Activated CD4-positive, alpha-beta T cell treated with anti-CD3 and anti-CD28 coated beads for 36 hours (primary cell): ENCODE results near the gene KLHL25. TPM values are rescaled to one million over a fixed set of nuclear protein-coding genes. Genes with fewer than 3 reads are reported as not detected.

Experiments used
- ATAC-seq: fragments of 200-7000 bp; cut with Tn5 transposase; one replicate; pipeline ENCODE4 v1.10.0; 2021; ENCODE audit warnings: mild to moderate bottlenecking, moderate library complexity
- CTCF ChIA-PET: fragments of 350-600 bp; sonication (Branson Sonifier 250); formaldehyde crosslinking; loops from one replicate; lab custom pipeline; 2021; ENCODE audit warnings: antibody characterized with exemption; lab: Charles Lee
- POLR2A ChIA-PET: fragments of 350-600 bp; sonication (Branson Sonifier 250); formaldehyde crosslinking; loops from one replicate; lab custom pipeline; 2021; ENCODE audit warnings: antibody characterized with exemption, inconsistent platforms; lab: Charles Lee
- DNase-seq: peaks from one replicate; pipeline ENCODE4 v3.0.0-alpha.2; 2020
- H3K27ac Mint-ChIP-seq: one replicate; pipeline ENCODE4 v1.8.0; 2021; ENCODE audit warnings: mixed read lengths
- H3K27me3 Mint-ChIP-seq: one replicate; pipeline ENCODE4 v1.8.0; 2021; ENCODE audit warnings: mixed read lengths
- H3K36me3 Mint-ChIP-seq: one replicate; pipeline ENCODE4 v1.8.0; 2021; ENCODE audit warnings: low read depth, mixed read lengths
- H3K4me1 Mint-ChIP-seq: one replicate; pipeline ENCODE4 v1.8.0; 2021; ENCODE audit warnings: mixed read lengths
- H3K4me3 Mint-ChIP-seq: one replicate; pipeline ENCODE4 v1.8.0; 2021; ENCODE audit warnings: mild to moderate bottlenecking, moderate library complexity, mixed read lengths
- H3K9me3 Mint-ChIP-seq: one replicate; pipeline ENCODE4 v1.8.0; 2021; ENCODE audit warnings: low read depth, mixed read lengths
- intact Hi-C, 2 experiments: fragments of 100-400 bp; cut with DNase I in 1 of 2; cut with micrococcal nuclease in 1 of 2; formaldehyde crosslinking; loops; one replicate each; pipeline versions ENCODE4 v1.14.2 to v1.15.1; 2022 to 2024; cut with DNase I, micrococcal nuclease
- total RNA-seq, 2 experiments: library from RNA; stranded (reverse); gene quantifications; one replicate each; pipeline ENCODE4 v1.2.3, GENCODE V29; 2021

The KLHL25 gene
- total RNA-seq, 2 experiments from 2014 or later, result 4.9 to 5.2 TPM

DNA sequence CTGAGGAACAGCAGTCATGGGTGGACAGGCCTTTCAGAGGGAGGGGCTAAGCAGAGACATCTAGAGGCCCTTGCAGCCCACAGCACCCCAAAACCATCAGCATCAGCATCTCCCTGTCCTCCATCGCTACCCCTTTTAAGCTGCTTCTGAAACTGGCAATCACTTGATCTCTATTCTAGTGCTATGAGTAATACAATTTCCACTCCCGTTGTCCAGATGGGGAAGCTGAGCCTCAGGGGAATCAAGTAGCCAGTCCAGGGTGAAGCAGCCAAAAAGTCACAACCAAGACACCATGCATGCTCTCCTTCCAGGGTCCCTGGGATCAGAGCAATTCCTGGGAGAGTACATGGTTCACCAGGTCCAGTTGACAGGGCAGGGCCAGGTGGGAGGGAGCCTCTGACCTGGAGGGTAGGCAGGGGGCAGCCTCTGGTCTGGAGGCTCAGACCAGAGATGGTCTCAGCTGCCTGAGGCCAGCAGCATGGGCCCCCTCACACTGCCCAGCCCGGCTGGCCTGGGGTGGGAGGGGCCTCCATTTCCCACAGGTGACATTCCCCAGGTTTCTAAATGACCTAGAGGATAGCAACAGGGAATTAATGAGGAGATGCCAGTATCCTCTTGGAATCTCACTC, 30.0 kb downstream of the KLHL25 start:
- Mint-ChIP-seq H3K27ac (no peak overlapping the region), H3K4me3 (no peak overlapping the region), H3K27me3 (no peaks in the 10 kb centered on the region), H3K36me3 (no peaks in the 10 kb centered on the region), H3K4me1 (peaks cover 5% of the 10 kb centered on the region), H3K9me3 (no peaks in the 10 kb centered on the region)
- intact Hi-C loops, result no loop called here
- CTCF ChIA-PET, result interaction anchor here (0.6 to 1.2 kb wide), 2 partner anchors 14 to 44 kb away, joined by 3 read pairs; no protein-coding TSS in a partner anchor
- DNase-seq, result no peak
- ATAC-seq, result no peak
- POLR2A ChIA-PET, result no interaction called here

DNA sequence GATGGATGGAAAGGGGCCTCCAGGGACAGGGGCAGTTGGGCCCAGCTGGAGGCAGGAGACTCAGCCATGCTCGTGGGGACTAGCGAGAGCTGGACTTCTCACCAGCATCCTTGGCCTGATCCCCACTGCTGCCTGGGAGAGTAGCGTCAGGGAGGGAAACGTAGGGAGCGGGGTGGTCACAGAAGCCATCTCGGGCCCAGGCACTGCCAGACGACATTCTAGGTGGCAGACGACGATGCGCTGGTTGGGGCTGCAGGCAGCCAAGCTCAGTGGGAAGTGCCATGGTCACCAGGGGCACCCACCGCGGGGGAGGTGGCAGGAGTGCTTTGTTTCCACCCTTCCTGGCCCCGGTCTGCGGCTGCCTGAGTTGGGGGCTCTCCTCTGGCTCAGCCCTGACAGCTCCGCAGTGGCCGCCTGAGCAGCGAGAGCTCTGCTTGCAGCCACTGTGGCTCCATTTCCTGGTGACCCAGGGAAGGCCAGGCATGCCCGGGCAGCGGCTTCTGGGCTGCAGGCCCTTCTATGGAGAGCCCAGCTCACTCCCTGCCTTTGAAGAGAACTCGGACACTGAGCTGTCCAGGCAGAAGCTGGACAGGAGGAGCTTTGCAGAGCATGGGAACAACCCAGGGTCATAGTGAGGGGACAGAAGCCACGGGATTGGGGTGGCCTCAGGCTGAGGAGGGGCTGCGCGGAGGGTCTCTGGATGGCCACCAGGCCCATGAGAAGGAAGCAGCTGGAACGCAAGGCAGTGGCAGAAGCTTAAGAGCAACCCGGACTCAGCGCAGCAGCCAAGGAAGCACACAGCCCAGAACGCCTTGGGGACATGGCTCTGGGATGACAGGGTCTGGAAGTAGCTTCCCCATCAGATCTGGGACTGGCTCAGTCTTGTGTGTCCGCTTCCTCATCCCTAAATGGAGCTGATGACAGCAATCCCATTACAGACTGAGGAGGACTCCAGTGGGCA, 30.8 kb downstream of the KLHL25 start:
- H3K36me3 Mint-ChIP-seq, result no peaks in the 10 kb centered on the region
- DNase-seq (no peak), ATAC-seq (no peak)
- ChIA-PET POLR2A (no interaction called here), CTCF (interaction anchor here (0.6 kb wide), 1 partner anchor 45 kb away, joined by 3 read pairs; no protein-coding TSS in a partner anchor)
- H3K27me3 Mint-ChIP-seq, result no peaks in the 10 kb centered on the region
- H3K4me1 Mint-ChIP-seq, result peaks cover 5% of the 10 kb centered on the region
- intact Hi-C loops, result no loop called here
- H3K4me3 Mint-ChIP-seq, result no peak overlapping the region
- H3K27ac Mint-ChIP-seq, result no peak overlapping the region
- no peaks in the 10 kb centered on the region for H3K9me3 Mint-ChIP-seq

- Mint-ChIP-seq H3K9me3 (no peaks in the 10 kb centered on the region), H3K27ac (no peak overlapping the region), H3K27me3 (no peaks in the 10 kb centered on the region), H3K4me1 (peaks cover 5% of the 10 kb centered on the region), H3K4me3 (no peak overlapping the region), H3K36me3 (no peaks in the 10 kb centered on the region)
- ATAC-seq, result no peak
- DNase-seq, result no peak
- ChIA-PET CTCF (interaction anchor here (0.7 kb wide), 1 partner anchor 84 kb away, joined by 3 read pairs; no protein-coding TSS in a partner anchor), POLR2A (no interaction called here)
- intact Hi-C loops, result no loop called here
These were observed 31.6 kb downstream of the KLHL25 start for GRCh38 chr15:85763157-85763556.

DNA sequence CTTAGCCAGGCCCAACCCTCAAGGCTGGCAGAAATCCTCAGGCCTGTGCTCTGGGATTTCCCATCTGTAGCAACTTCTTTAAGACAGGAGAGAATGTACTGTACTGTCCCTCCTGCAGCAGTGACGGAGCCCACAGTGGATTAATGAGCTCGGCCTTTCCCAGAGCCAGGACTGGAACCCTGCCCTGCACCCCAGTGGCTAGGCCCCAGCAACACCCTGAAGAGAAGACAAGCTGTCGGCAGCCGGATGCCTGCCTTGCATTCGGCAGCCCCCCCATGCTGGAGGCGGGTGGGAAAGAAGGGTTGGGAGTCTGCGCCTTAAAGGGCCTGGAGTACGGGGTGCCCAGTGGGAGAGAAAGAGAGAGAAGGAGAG, 32.0 kb downstream of the KLHL25 start:
- Mint-ChIP-seq H3K9me3 (no peaks in the 10 kb centered on the region), H3K27me3 (no peaks in the 10 kb centered on the region), H3K36me3 (no peaks in the 10 kb centered on the region), H3K4me3 (no peak overlapping the region), H3K27ac (no peak overlapping the region), H3K4me1 (peaks cover 5% of the 10 kb centered on the region)
- DNase-seq (no peak), ATAC-seq (no peak)
- ChIA-PET CTCF (interaction anchor here (0.7 kb wide), 1 partner anchor 85 kb away, joined by 3 read pairs; no protein-coding TSS in a partner anchor), POLR2A (no interaction called here)
- intact Hi-C loops, result no loop called here

DNA sequence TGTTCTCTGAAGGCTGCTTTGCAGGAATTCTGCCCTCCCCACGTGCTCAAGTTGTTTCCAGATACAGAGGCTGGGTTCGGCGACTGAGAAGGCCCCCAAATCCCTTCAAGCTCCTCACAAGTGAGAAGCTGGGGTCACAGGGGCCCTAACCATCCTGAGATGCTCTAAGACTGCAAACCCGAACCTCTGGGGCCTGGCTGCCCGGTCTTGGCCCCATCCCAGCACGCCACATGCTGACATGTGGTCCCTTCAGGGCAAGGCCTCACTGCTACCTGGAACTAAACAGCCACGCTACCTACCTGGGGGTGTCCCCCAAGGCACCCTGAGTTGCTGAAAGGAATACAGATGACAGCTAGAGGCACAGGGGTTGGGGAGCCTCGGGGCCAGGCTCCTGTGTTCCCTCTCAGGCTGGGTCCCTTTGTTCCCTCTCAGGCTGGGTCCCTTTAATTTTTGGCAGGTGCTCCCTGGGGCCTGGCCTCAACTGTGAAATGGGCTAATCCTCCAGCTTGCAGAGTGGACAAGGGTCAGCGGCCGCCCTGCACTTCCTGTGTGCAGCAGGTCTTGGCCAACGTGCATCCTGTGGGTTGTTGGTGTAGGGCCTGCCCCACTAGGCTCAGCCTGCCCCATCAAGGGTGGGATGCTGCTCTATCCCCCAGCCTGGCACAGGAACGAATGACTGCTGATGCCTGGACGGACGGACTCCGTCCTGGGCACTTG, 32.5 kb downstream of the KLHL25 start:
- Mint-ChIP-seq H3K9me3 (no peaks in the 10 kb centered on the region), H3K4me1 (peaks cover 2% of the 10 kb centered on the region), H3K36me3 (no peaks in the 10 kb centered on the region), H3K27me3 (no peaks in the 10 kb centered on the region), H3K27ac (no peak overlapping the region), H3K4me3 (no peak overlapping the region)
- CTCF ChIA-PET, result interaction anchor here (0.7 kb wide), 1 partner anchor 85 kb away, joined by 3 read pairs; no protein-coding TSS in a partner anchor
- intact Hi-C loops, result no loop called here
- POLR2A ChIA-PET, result no interaction called here
- ATAC-seq (no peak), DNase-seq (no peak)

DNA sequence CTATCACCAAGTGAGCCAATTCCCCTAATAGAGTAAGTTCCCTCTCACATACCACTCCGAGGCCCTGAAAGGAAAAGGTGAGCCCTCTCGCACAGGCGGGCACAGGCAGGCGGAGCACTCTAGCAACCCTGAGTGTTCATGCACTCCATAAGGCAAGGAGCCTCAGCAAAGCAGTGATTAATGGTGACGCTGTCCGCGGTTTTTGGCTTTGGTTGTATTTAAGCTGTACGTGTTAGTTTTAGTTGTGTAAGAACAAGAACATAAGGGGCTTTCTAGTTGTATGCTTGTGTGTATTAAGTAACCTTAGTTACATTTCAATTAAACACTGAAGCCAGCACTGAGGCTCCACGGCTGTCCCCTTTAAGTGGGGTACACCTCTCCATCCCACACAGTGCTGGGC, 33.1 kb downstream of the KLHL25 start:
- intact Hi-C loops, result no loop called here
- H3K4me1 Mint-ChIP-seq, result no peaks in the 10 kb centered on the region
- no peak overlapping the region for H3K4me3 Mint-ChIP-seq
- POLR2A ChIA-PET, result no interaction called here
- H3K9me3 Mint-ChIP-seq, result no peaks in the 10 kb centered on the region
- no peaks in the 10 kb centered on the region for H3K27me3 Mint-ChIP-seq
- H3K36me3 Mint-ChIP-seq, result no peaks in the 10 kb centered on the region
- CTCF ChIA-PET, result no interaction called here
- no peak for ATAC-seq
- no peak for DNase-seq
- no peak overlapping the region for H3K27ac Mint-ChIP-seq

DNA sequence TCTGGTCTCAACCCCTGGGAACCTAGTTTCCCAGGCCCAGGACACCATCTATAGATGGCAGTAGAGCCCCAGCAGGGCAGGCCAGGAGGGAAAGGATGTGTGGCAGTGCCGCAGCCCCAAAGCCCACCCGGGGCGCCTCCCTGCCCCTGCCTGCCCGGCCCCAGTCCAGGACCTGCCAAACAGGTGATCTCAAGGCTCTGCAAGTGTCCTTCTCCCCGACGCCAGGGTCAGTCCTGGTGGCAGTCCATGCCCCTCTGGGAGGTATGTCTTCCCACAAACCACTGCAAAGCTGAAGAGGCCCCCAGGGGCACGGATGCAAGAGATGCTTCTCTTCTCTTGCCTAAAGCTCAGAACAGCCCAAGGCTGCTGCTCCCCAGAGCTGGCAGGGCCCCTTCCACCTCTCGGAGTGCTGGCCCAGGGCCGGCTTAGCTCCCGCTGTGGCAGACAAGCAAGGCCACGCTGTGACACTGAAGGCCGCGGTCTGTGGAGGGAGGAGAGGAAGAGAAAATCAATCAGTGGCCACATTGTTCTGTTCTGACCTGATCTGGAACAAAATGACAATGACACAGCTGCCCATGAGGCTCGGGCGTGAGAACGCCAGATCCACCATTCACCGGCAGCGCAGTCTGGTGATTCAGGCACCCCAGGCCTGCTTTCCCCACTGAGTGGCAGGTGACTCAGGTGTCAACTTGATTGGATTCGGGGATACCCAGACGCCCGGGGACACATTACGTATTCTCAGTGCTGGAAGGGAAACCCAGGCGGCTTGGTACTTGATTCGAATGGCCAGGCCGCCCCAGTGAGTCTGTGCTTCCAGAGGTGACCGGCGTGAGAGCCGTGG, 34.0 kb downstream of the KLHL25 start:
- intact Hi-C loops, result no loop called here
- no peaks in the 10 kb centered on the region for H3K4me1 Mint-ChIP-seq
- CTCF ChIA-PET, result no interaction called here

DNA sequence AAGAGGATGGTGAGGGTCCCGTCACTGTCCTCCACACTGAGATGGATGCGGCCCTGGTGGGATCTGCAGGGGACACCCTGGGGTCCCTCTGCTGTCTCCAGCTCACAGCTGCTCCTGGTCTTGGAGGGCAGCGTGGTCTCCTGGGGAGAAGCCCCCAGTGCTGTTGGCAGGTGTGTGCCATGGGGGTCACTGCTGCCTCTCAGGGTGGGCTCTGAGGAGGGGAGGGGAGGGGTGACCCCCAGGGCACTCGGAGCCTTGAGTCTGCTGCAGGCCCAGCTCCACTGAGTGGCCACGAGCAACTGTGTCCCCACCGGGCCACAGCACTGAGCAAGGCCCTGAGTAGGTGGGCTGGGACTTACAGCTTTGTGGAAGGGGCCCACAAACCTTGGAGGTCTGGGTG, 34.7 kb downstream of the KLHL25 start:
- Mint-ChIP-seq H3K9me3 (no peaks in the 10 kb centered on the region), H3K4me3 (no peak overlapping the region), H3K27ac (no peak overlapping the region), H3K4me1 (no peaks in the 10 kb centered on the region), H3K36me3 (no peaks in the 10 kb centered on the region), H3K27me3 (no peaks in the 10 kb centered on the region)
- ATAC-seq (no peak), DNase-seq (no peak)
- POLR2A ChIA-PET, result no interaction called here
- CTCF ChIA-PET, result no interaction called here
- intact Hi-C loops, result no loop called here

More for the DNA sequence above, 34.0 kb downstream of the KLHL25 start:
- Mint-ChIP-seq H3K4me3 (no peak overlapping the region), H3K27me3 (no peaks in the 10 kb centered on the region), H3K36me3 (no peaks in the 10 kb centered on the region), H3K27ac (no peak overlapping the region), H3K9me3 (no peaks in the 10 kb centered on the region)
- no peak for DNase-seq
- POLR2A ChIA-PET, result no interaction called here
- no peak for ATAC-seq

DNA sequence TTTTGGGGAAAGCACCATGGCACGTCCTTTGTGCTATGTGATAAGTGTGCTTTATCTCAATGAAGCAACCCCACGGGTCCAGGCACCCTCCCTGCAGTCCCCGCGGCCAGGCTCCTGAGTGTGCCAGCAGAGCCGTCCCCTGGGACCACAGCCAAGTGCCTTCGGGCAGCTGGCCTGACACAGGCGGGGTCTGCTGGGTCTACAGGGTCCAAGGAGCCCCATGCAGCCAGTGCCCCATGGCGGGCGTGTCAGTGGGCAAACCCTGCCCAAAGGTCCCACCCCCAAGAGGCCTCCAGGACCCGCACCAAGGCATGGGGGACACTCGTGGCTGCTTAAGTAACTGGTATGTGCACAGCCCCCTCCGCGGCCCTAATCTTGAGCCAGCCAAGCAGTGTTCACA, 35.3 kb downstream of the KLHL25 start:
- H3K27ac Mint-ChIP-seq, result no peak overlapping the region
- H3K4me1 Mint-ChIP-seq, result peaks cover 4% of the 10 kb centered on the region
- ChIA-PET CTCF (no interaction called here), POLR2A (no interaction called here)
- ATAC-seq (no peak), DNase-seq (no peak)
- H3K27me3 Mint-ChIP-seq, result no peaks in the 10 kb centered on the region
- H3K36me3 Mint-ChIP-seq, result no peaks in the 10 kb centered on the region
- intact Hi-C loops, result no loop called here
- H3K4me3 Mint-ChIP-seq, result no peak overlapping the region
- no peaks in the 10 kb centered on the region for H3K9me3 Mint-ChIP-seq

DNA sequence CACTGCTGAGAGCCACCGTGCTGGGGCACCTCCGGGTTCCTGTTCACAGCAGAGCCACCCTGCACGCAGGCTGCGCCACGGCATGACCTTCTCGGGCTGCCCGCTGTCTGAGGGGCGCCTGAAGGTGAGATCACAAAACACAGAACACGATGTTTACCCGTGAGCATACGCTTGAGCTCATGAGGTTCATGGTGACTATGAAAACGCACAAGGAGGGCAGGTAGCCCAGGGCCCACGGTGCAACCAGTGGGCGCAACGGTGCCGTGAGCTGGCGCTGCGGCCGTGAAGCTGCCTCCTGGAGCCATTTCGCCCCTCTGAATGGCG, 36.1 kb downstream of the KLHL25 start:
- no peak overlapping the region for H3K27ac Mint-ChIP-seq
- DNase-seq (no peak), ATAC-seq (no peak)
- no peak overlapping the region for H3K4me3 Mint-ChIP-seq
- H3K36me3 Mint-ChIP-seq, result no peaks in the 10 kb centered on the region
- no peaks in the 10 kb centered on the region for H3K9me3 Mint-ChIP-seq
- POLR2A ChIA-PET, result no interaction called here
- H3K4me1 Mint-ChIP-seq, result peaks cover 6% of the 10 kb centered on the region
- intact Hi-C loops, result no loop called here
- CTCF ChIA-PET, result interaction anchor here (0.7 kb wide), 1 partner anchor 84 kb away, joined by 3 read pairs; no protein-coding TSS in a partner anchor
- H3K27me3 Mint-ChIP-seq, result no peaks in the 10 kb centered on the region
